ENCODE measurements around the gene MATR3. TPM values are rescaled to one million over a fixed set of nuclear protein-coding genes. Genes with fewer than 3 reads are reported as not detected.

MATR3 gene
- total RNA-seq, 1 experiment from 2014 or later: 139 TPM

GRCh38 chr5:139341689-139342422 lies 48.3 kb downstream of the MATR3 start, which contains the start of gene PAIP2:
Gene PAIP2, plus strand, starts transcription at chr5:139341854. Its CDS starts 21,931 bp downstream, at chr5:139363785.
- ATAC-seq: peak; percentile 78
- Histone ChIP-seq H2AFZ (ENCODE audit: low read length) (peak within 1 kb of the TSS; percentile 80), H3K4me1 (ENCODE audit: insufficient read depth, low read length) (peaks cover 18% of the 10 kb centered on the region), H4K20me1 (ENCODE audit: low read length) (peaks cover 33% of the 10 kb centered on the region), H3K36me3 (ENCODE audit: low read depth, low read length) (no peaks in the 10 kb centered on the region), H3K27me3 (ENCODE audit: low read length) (no peaks in the 10 kb centered on the region), H3K9me2 (replicated peaks; ENCODE audit: low read length) (no peaks in the 10 kb centered on the region), H3K27ac (ENCODE audit: low read length) (peak within 1 kb of the TSS; percentile 93), H3K4me3 (ENCODE audit: low read length) (peak within 1 kb of the TSS; percentile 96), H3K9me3 (ENCODE audit: low read length) (no peaks in the 10 kb centered on the region), H3F3A (ENCODE audit: low read length, unreplicated experiment) (no peaks in the 10 kb centered on the region), H3K79me2 (ENCODE audit: low read length) (peaks cover 52% of the 10 kb centered on the region), H3K9ac (ENCODE audit: low read length) (peak within 1 kb of the TSS; percentile 96), H3K4me2 (ENCODE audit: low read length) (peak within 1 kb of the TSS; percentile 100)
- peak; percentile 95 for DNase-seq
- BruUV-seq (replicated peaks): TSS peak; percentile 99
- intact Hi-C loops (cut with micrococcal nuclease): loop anchor here (1.0 to 2.0 kb wide), 3 partner anchors 31 to 49 kb away; partner anchors contain the start of gene MATR3
- TF ChIP-seq EZH2 (IDR thresholded peaks at IDR 0.05; ENCODE audit: low read length, unreplicated experiment) (no peak), CTCF (conservative IDR thresholded peaks at IDR 0.05; ENCODE audit: low read depth, low read length) (peak; percentile 63)
- ChIA-PET CTCF (interaction anchor here (0.6 to 0.7 kb wide), 3 partner anchors 29 to 735 kb away, joined by 3 to 11 read pairs (median 4); partner anchors contain the start of gene MATR3), POLR2A (ENCODE audit: unreplicated experiment) (interaction anchor here (0.6 to 0.8 kb wide), 7 partner anchors 16 to 80 kb away, joined by 3 to 20 read pairs (median 4); no protein-coding TSS in a partner anchor)

DNA sequence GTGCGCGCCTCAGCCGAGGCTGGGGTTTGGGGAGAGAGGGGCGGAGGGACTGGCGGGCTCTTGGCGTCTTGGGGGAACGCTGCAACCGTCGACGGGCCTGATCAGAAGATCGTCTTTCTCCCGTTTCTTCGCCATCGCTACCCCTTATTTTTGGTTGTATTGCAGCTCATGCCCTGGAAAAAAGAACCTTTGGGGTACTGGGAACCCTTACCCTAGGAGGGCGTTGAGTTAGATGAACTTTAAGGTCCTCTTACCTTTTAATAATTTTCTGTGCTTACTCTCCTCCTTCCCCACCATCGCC lies 48.8 kb downstream of the MATR3 start:
- no TSS peak for BruUV-seq (replicated peaks)
- TF ChIP-seq EZH2 (IDR thresholded peaks at IDR 0.05; ENCODE audit: low read length, unreplicated experiment) (no peak), CTCF (conservative IDR thresholded peaks at IDR 0.05; ENCODE audit: low read depth, low read length) (no peak), EZH2phosphoT487 (IDR thresholded peaks at IDR 0.05; ENCODE audit: borderline replicate concordance, low read length) (no peak)
- CTCF ChIA-PET: interaction anchor here (0.6 to 0.7 kb wide), 3 partner anchors 29 to 736 kb away, joined by 3 to 11 read pairs (median 4); partner anchors contain the start of gene MATR3

GRCh38 chr5:139343476-139343875 lies 49.9 kb downstream of the MATR3 start:
- POLR2A ChIA-PET (ENCODE audit: unreplicated experiment): no interaction called here
- Histone ChIP-seq H3K4me3 (ENCODE audit: low read length) (peak overlapping the region; percentile 96), H3K9me3 (ENCODE audit: low read length) (no peaks in the 10 kb centered on the region), H2AFZ (ENCODE audit: low read length) (no peak overlapping the region), H3F3A (ENCODE audit: low read length, unreplicated experiment) (no peaks in the 10 kb centered on the region), H3K4me2 (ENCODE audit: low read length) (peak overlapping the region; percentile 100), H3K4me1 (ENCODE audit: insufficient read depth, low read length) (peaks cover 18% of the 10 kb centered on the region), H3K9ac (ENCODE audit: low read length) (peak overlapping the region; percentile 96; the same call in 1 of the 2 replicates), H3K79me2 (ENCODE audit: low read length) (peaks cover 67% of the 10 kb centered on the region), H3K36me3 (ENCODE audit: low read depth, low read length) (no peaks in the 10 kb centered on the region), H3K9me2 (replicated peaks; ENCODE audit: low read length) (no peaks in the 10 kb centered on the region), H3K27me3 (ENCODE audit: low read length) (no peaks in the 10 kb centered on the region), H3K27ac (ENCODE audit: low read length) (no peak overlapping the region), H4K20me1 (ENCODE audit: low read length) (peaks cover 33% of the 10 kb centered on the region)
- DNase-seq: no peak
- TF ChIP-seq EZH2 (IDR thresholded peaks at IDR 0.05; ENCODE audit: low read length, unreplicated experiment) (no peak), CTCF (conservative IDR thresholded peaks at IDR 0.05; ENCODE audit: low read depth, low read length) (no peak), EZH2phosphoT487 (IDR thresholded peaks at IDR 0.05; ENCODE audit: borderline replicate concordance, low read length) (no peak)
- intact Hi-C loops (cut with micrococcal nuclease): no loop called here
- ATAC-seq: no peak
- CTCF ChIA-PET: no interaction called here
- BruUV-seq (replicated peaks): no TSS peak

More for the DNA sequence above, 48.8 kb downstream of the MATR3 start:
- Histone ChIP-seq H4K20me1 (ENCODE audit: low read length) (peaks cover 33% of the 10 kb centered on the region), H3K4me1 (ENCODE audit: insufficient read depth, low read length) (peaks cover 18% of the 10 kb centered on the region), H2AFZ (ENCODE audit: low read length) (peak overlapping the region; percentile 79; the same call in 1 of the 2 replicates), H3K9ac (ENCODE audit: low read length) (peak overlapping the region; percentile 96), H3K36me3 (ENCODE audit: low read depth, low read length) (no peaks in the 10 kb centered on the region), H3K9me2 (replicated peaks; ENCODE audit: low read length) (no peaks in the 10 kb centered on the region), H3K79me2 (ENCODE audit: low read length) (peaks cover 57% of the 10 kb centered on the region), H3K4me3 (ENCODE audit: low read length) (peak overlapping the region; percentile 96), H3F3A (ENCODE audit: low read length, unreplicated experiment) (no peaks in the 10 kb centered on the region), H3K27ac (ENCODE audit: low read length) (peak overlapping the region; percentile 93), H3K4me2 (ENCODE audit: low read length) (peak overlapping the region; percentile 100), H3K9me3 (ENCODE audit: low read length) (no peaks in the 10 kb centered on the region), H3K27me3 (ENCODE audit: low read length) (no peaks in the 10 kb centered on the region)
- DNase-seq (no peak), ATAC-seq (no peak)
- intact Hi-C loops (cut with micrococcal nuclease): no loop called here
- POLR2A ChIA-PET (ENCODE audit: unreplicated experiment): interaction anchor here (0.6 to 0.8 kb wide), 6 partner anchors 15 to 80 kb away, joined by 3 to 20 read pairs (median 4); no protein-coding TSS in a partner anchor

Measured in PC-3 (cell line).